Osteoblast (primary cell): Measurements from ENCODE around the gene CD52. TPM values are rescaled to one million over a fixed set of nuclear protein-coding genes. Genes with fewer than 3 reads are reported as not detected.
"Not testable (repeated sequence)": the region's sequence is repeated elsewhere in the genome, so short reads cannot be mapped to it uniquely, and the experiment has no call there.

Experiments
- DNase-seq: peaks from one replicate; pipeline ENCODE4 v3.0.0; 2011; ENCODE audit warnings: low spot score, mixed read lengths; ENCODE audit not compliant: insufficient read length; ENCODE audit errors: missing footprints
- H2AFZ ChIP-seq: 2 replicates; pipeline ENCODE4 v1.6.0; 2011; ENCODE audit warnings: mild to moderate bottlenecking, low read length
- H3K27ac ChIP-seq: 2 replicates; pipeline ENCODE4 v1.5.1; 2011; ENCODE audit warnings: mild to moderate bottlenecking, low read depth, low read length, moderate library complexity
- H3K27me3 ChIP-seq: 2 replicates; pipeline ENCODE4 v1.6.0; 2012; ENCODE audit warnings: mild to moderate bottlenecking, control low read depth, inconsistent platforms, low read length, moderate library complexity; ENCODE audit not compliant: insufficient read depth
- H3K36me3 ChIP-seq: 2 replicates; pipeline ENCODE4 v1.5.1; 2011; ENCODE audit warnings: mild to moderate bottlenecking, low read length, control low read depth, moderate library complexity; ENCODE audit not compliant: insufficient read depth
- H3K4me1 ChIP-seq: 2 replicates; pipeline ENCODE4 v1.5.1; 2011; ENCODE audit warnings: mild to moderate bottlenecking, low read length, control low read depth, moderate library complexity; ENCODE audit not compliant: insufficient read depth
- H3K4me2 ChIP-seq: 2 replicates; pipeline ENCODE4 v1.6.0; 2011; ENCODE audit warnings: mild to moderate bottlenecking, low read length; ENCODE audit not compliant: insufficient read depth
- H3K4me3 ChIP-seq: fragments of 200-600 bp; sonication (generic); 3 replicates; pipeline ENCODE4 v1.5.1; 2012; ENCODE audit warnings: mild to moderate bottlenecking, low read length, inconsistent platforms; ENCODE audit not compliant: insufficient read depth
- H3K79me2 ChIP-seq: 2 replicates; pipeline ENCODE4 v1.6.0; 2012; ENCODE audit warnings: mild to moderate bottlenecking, low read length, control low read depth, inconsistent platforms; ENCODE audit not compliant: insufficient read depth
- H3K9me3 ChIP-seq: 2 replicates; pipeline ENCODE4 v1.5.1; 2011; ENCODE audit warnings: low read depth, low read length, control low read depth
- H4K20me1 ChIP-seq: 2 replicates; pipeline ENCODE4 v1.6.0; 2012; ENCODE audit warnings: mild to moderate bottlenecking, low read length, control low read depth; ENCODE audit not compliant: insufficient read depth
- total RNA-seq: library from RNA; depleted of rRNA; stranded (reverse); fragments of >200 nt; gene quantifications from 2 replicates; pipeline ENCODE4 v1.2.3, GENCODE V29; 2012
- TF ChIP-seq, protein P1 (sequence below): IDR thresholded peaks from 2 replicates; pipeline ENCODE4 v1.5.1; 2011; ENCODE audit warnings: mild to moderate bottlenecking, low read depth, low read length, moderate library complexity; ENCODE audit errors: extremely low read depth

The CD52 gene
- total RNA-seq, 1 donor: not detected

DNA sequence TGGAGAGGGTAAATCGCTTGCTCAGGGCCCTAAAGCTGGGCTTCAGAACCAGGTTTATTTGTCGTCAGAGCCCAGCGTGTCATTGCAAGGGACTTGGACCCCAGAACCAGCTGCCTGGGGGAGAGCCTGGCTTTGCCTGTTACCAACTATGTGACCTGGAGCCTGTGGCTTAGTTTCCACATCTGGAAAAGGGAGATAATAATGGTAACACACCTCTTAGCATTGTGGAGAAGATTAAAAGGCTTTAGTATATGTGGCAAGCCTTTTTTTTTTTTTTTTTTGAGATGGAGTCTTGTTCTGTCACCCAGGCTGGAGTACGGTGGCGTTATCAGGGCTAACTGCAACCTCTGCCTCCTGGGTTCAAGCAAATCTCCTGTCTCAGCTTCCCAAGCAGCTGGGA lies 12.5 kb downstream of the CD52 start:
- Histone ChIP-seq H2AFZ (no peak overlapping the region), H3K79me2 (no peaks in the 10 kb centered on the region), H3K9me3 (no peaks in the 10 kb centered on the region), H4K20me1 (no peaks in the 10 kb centered on the region), H3K4me1 (peaks cover 6% of the 10 kb centered on the region), H3K4me3 (no peak overlapping the region), H3K36me3 (no peaks in the 10 kb centered on the region), H3K27me3 (peaks cover 4% of the 10 kb centered on the region), H3K4me2 (no peak overlapping the region), H3K27ac (no peak overlapping the region)
- no peak for DNase-seq
- TF ChIP-seq, protein P1, sequence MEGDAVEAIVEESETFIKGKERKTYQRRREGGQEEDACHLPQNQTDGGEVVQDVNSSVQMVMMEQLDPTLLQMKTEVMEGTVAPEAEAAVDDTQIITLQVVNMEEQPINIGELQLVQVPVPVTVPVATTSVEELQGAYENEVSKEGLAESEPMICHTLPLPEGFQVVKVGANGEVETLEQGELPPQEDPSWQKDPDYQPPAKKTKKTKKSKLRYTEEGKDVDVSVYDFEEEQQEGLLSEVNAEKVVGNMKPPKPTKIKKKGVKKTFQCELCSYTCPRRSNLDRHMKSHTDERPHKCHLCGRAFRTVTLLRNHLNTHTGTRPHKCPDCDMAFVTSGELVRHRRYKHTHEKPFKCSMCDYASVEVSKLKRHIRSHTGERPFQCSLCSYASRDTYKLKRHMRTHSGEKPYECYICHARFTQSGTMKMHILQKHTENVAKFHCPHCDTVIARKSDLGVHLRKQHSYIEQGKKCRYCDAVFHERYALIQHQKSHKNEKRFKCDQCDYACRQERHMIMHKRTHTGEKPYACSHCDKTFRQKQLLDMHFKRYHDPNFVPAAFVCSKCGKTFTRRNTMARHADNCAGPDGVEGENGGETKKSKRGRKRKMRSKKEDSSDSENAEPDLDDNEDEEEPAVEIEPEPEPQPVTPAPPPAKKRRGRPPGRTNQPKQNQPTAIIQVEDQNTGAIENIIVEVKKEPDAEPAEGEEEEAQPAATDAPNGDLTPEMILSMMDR: no peak

DNA sequence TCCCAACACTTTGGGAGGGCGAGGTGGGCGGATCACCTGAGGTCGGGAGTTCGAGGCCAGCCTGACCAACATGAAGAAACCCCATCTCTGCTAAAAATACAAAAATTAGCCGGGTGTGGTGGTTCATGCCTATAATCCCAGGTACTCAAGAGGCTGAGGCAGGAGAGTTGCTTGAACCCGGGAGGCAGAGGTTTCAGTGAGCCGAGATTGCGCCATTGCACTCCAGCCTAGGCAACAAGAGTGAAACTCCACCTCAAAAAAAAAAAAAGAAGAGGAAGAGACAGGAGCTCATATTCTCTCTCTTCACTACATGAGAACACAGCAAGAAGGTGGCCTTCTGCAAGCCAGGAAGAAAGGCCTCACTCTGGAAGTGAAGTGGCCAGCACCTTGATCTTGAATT lies 15.6 kb downstream of the CD52 start:
- H3K4me3 ChIP-seq, H3K9me3 ChIP-seq, H3K36me3 ChIP-seq, DNase-seq, H3K79me2 ChIP-seq, H3K27ac ChIP-seq, H2AFZ ChIP-seq, H4K20me1 ChIP-seq, H3K4me2 ChIP-seq: not testable (repeated sequence)
- H3K27me3 ChIP-seq: peaks cover 19% of the 10 kb centered on the region
- H3K4me1 ChIP-seq: peaks cover 14% of the 10 kb centered on the region

DNA sequence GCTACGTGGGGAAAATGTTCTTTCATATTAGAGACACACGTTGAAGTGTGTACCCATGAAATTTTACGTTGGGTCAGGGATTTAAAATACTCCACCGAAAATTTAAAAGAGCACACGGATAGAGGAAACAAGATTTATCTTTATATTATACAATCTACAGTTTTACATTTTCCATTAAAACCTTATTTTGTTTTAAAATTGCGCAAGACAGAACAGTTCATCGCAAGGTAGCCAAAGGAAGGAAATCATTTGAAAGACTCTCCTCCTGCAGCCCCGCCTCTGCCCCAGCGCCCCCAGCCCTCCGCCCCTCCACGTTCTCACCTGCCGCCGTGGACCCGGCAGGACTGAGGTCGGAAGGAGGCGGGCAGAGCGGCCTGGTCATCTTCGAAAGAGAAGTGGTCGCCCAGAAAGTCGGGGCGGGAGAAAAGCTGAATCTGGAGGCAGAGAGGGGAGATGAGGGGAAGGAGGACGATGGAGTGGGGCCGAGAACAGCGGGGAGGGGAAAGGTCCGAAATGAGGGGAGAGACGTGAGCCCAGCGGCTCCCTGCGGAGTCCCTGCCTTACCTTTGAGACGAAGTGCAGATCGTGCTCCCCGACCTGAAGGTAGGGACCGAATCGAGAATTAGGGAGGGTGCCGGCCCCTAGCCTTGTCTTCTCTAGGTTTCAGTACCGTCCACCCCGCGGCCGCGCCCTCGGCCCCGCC lies 18.2 kb downstream of the CD52 start:
- peak; percentile 73 for DNase-seq
- TF ChIP-seq, protein P1: no peak

DNA sequence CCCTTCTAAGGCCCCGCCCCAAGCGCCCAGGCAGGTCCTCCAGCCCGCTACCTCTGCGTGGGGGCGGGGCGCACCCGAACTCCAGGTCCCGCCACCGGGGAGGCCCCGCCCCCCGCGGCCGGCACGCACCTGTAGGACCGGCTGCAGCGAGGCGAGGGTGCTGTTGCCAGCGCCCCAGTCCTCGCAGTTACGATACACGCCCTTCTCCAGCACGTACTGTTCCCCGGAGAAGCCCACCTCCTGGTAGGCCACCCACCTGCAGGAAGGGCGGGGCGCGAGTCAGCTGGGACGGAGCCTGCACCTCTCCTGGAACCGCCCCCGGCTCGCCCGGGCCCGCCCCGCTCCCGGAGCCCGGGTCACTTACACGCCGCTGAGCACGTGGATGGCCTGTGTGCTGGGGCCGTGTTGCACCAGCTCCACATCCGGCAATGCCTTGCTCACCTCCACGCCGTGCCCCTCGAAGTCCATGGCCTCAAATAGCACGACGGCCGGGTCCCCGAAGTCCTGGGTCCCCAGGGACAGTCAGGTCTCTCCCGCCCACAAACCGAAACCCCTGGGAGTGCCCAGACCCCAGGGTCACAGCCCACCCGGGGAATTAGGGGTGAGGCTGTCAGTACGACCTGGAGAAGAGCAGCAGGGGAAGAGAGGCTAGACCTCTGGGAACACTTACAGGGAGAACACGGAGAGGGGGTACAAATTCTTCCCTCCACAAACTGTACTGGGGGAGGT lies 18.9 kb downstream of the CD52 start:
- no peaks in the 10 kb centered on the region for H3K36me3 ChIP-seq
- peak overlapping the region; percentile 69 for H3K4me3 ChIP-seq
- H3K79me2 ChIP-seq: no peaks in the 10 kb centered on the region
- peak; percentile 87 for DNase-seq
- H3K27me3 ChIP-seq: peaks cover 19% of the 10 kb centered on the region
- TF ChIP-seq, protein P1: no peak
- no peak overlapping the region for H3K27ac ChIP-seq
- H3K9me3 ChIP-seq: no peaks in the 10 kb centered on the region
- H3K4me2 ChIP-seq: peak overlapping the region; percentile 88
- peaks cover 9% of the 10 kb centered on the region for H3K4me1 ChIP-seq
- peak overlapping the region; percentile 47 for H2AFZ ChIP-seq
- no peaks in the 10 kb centered on the region for H4K20me1 ChIP-seq

More for the DNA sequence above, 18.2 kb downstream of the CD52 start:
- Histone ChIP-seq H3K36me3 (no peaks in the 10 kb centered on the region), H3K4me1 (peaks cover 14% of the 10 kb centered on the region), H3K27ac (no peak overlapping the region), H3K9me3 (no peaks in the 10 kb centered on the region), H3K4me2 (peak overlapping the region; percentile 88), H4K20me1 (no peaks in the 10 kb centered on the region), H3K4me3 (peak overlapping the region; percentile 69), H2AFZ (peak overlapping the region; percentile 85), H3K79me2 (no peaks in the 10 kb centered on the region), H3K27me3 (peaks cover 19% of the 10 kb centered on the region)
